ENCODE results near the gene RELT.
"Not testable (repeated sequence)": the region's sequence is repeated elsewhere in the genome, so short reads cannot be mapped to it uniquely, and the experiment has no call there.

Gene RELT

DNA sequence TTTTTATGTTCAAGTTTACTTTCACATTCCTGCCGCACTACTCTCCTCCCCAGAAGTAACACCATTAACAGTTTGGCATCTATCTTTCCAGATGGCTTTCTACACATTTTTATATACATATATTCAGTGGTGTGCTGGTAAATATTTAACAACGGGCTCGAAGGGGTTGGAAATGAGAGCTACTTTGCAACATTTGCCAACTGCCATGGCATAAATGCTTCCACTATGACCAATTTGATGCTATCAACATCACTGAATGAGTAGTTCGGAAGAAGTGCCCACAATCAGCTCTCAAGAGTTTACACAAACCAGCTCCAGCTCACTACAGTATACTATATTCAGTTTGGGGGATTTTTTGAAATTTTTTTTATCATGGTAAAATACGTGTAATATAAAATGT lies 55.2 kb downstream of the RELT start:
- Histone ChIP-seq H4K20me1 (ENCODE audit: low read depth, low read length) (no peaks in the 10 kb centered on the region), H3K79me2 (ENCODE audit: insufficient read depth, low read length) (no peaks in the 10 kb centered on the region), H3K9me3 (ENCODE audit: insufficient read depth, low read length) (no peaks in the 10 kb centered on the region), H3K9ac (ENCODE audit: low read length) (no peak overlapping the region), H3F3A (ENCODE audit: insufficient read depth) (no peaks in the 10 kb centered on the region), H3K36me3 (ENCODE audit: low read length) (no peaks in the 10 kb centered on the region), H3K27ac (ENCODE audit: low read depth, low read length) (no peak overlapping the region), H3K9me2 (replicated peaks; ENCODE audit: insufficient read depth, low read length) (no peaks in the 10 kb centered on the region), H2AFZ (ENCODE audit: low read depth, low read length, severe bottlenecking) (no peak overlapping the region), H3K27me3 (ENCODE audit: low read length) (no peaks in the 10 kb centered on the region), H3K4me2 (ENCODE audit: low read depth, low read length, poor library complexity, severe bottlenecking) (no peak overlapping the region), H3K4me3 (ENCODE audit: insufficient read depth, low read length, poor library complexity, severe bottlenecking) (no peak overlapping the region)
- TF ChIP-seq, protein P1, sequence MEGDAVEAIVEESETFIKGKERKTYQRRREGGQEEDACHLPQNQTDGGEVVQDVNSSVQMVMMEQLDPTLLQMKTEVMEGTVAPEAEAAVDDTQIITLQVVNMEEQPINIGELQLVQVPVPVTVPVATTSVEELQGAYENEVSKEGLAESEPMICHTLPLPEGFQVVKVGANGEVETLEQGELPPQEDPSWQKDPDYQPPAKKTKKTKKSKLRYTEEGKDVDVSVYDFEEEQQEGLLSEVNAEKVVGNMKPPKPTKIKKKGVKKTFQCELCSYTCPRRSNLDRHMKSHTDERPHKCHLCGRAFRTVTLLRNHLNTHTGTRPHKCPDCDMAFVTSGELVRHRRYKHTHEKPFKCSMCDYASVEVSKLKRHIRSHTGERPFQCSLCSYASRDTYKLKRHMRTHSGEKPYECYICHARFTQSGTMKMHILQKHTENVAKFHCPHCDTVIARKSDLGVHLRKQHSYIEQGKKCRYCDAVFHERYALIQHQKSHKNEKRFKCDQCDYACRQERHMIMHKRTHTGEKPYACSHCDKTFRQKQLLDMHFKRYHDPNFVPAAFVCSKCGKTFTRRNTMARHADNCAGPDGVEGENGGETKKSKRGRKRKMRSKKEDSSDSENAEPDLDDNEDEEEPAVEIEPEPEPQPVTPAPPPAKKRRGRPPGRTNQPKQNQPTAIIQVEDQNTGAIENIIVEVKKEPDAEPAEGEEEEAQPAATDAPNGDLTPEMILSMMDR (IDR thresholded peaks at IDR 0.05; ENCODE audit: insufficient read depth, low read length, poor library complexity, severe bottlenecking): no peak
- no peak for TF ChIP-seq EZH2phosphoT487 (conservative IDR thresholded peaks at IDR 0.05; ENCODE audit: low read length)

DNA sequence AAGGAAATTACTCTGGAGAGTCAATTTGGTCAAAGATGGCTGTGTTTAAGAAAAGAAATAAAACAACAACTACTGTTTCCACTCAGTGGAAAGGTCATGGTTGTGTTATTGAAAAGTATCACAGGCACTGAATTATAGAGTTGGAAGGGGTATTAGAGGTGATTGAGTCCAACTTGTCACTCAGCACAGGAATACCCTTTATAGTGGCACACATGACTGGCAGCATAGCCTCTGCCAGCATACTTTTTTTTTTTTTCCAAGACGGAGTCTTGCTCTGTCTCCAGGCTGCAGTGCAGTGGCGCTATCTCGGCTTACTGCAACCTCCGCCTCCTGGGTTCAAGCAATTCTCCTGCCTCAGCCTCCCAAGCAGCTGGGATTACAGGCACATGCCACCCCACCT lies 60.7 kb downstream of the RELT start:
- not testable (repeated sequence) for H4K20me1 ChIP-seq (ENCODE audit: low read depth, low read length); H3K4me2 ChIP-seq (ENCODE audit: low read depth, low read length, poor library complexity, severe bottlenecking); H3K27me3 ChIP-seq (ENCODE audit: low read length); H3K9me3 ChIP-seq (ENCODE audit: insufficient read depth, low read length); H3K9me2 ChIP-seq (replicated peaks; ENCODE audit: insufficient read depth, low read length); H3F3A ChIP-seq (ENCODE audit: insufficient read depth); H2AFZ ChIP-seq (ENCODE audit: low read depth, low read length, severe bottlenecking); H3K36me3 ChIP-seq (ENCODE audit: low read length); H3K4me3 ChIP-seq (ENCODE audit: insufficient read depth, low read length, poor library complexity, severe bottlenecking); H3K9ac ChIP-seq (ENCODE audit: low read length); H3K79me2 ChIP-seq (ENCODE audit: insufficient read depth, low read length); H3K27ac ChIP-seq (ENCODE audit: low read depth, low read length)

DNA sequence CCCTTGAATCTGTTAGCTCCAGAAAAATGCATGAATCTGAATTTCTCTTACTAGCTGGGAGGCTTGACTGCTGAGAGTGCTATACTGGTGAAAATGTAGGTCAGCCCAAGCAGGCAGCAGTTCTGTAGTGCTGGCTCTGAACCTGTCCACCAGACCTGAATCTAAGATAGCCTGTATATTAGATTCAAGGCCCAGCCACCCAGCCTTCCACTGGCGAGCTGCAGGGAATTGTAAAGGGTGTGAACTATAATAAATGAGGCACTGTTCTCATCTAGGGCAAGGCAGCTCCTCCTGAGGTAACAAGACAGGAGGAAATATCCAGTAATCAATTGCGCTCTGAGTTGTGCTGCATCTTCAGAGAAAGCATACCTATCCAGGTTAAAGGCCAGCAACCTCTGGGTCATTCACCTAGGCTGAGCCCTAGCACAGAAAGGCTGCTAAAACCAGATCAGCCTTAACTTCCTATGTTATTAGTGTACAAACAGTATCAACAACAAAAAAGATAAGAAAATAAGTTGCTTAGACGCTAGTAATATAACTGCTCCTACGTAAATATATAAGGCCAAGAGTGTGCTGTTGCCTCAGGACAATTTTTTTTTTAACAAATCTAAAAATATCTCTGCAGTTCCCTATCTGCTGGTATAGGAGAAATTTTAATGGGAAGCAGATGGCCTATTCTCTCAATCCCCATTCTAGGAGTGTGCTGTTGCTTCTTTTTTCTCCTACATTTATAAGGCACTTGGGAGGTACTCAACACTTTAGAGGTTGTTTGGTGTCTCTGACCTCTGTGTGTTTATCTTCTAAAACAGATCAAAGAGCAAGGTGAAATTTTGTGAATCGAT lies 63.0 kb downstream of the RELT start:
- Histone ChIP-seq H3F3A (ENCODE audit: insufficient read depth) (no peaks in the 10 kb centered on the region), H3K4me3 (ENCODE audit: insufficient read depth, low read length, poor library complexity, severe bottlenecking) (no peak overlapping the region), H3K9me2 (replicated peaks; ENCODE audit: insufficient read depth, low read length) (no peaks in the 10 kb centered on the region), H3K27me3 (ENCODE audit: low read length) (no peaks in the 10 kb centered on the region), H3K79me2 (ENCODE audit: insufficient read depth, low read length) (no peaks in the 10 kb centered on the region), H3K36me3 (ENCODE audit: low read length) (no peaks in the 10 kb centered on the region), H4K20me1 (ENCODE audit: low read depth, low read length) (no peaks in the 10 kb centered on the region), H3K27ac (ENCODE audit: low read depth, low read length) (no peak overlapping the region), H3K9me3 (ENCODE audit: insufficient read depth, low read length) (no peaks in the 10 kb centered on the region), H3K4me2 (ENCODE audit: low read depth, low read length, poor library complexity, severe bottlenecking) (no peak overlapping the region), H2AFZ (ENCODE audit: low read depth, low read length, severe bottlenecking) (no peak overlapping the region), H3K9ac (ENCODE audit: low read length) (no peak overlapping the region)
- TF ChIP-seq EZH2phosphoT487 (conservative IDR thresholded peaks at IDR 0.05; ENCODE audit: low read length): no peak
- TF ChIP-seq, protein P1 (IDR thresholded peaks at IDR 0.05; ENCODE audit: insufficient read depth, low read length, poor library complexity, severe bottlenecking): no peak

DNA sequence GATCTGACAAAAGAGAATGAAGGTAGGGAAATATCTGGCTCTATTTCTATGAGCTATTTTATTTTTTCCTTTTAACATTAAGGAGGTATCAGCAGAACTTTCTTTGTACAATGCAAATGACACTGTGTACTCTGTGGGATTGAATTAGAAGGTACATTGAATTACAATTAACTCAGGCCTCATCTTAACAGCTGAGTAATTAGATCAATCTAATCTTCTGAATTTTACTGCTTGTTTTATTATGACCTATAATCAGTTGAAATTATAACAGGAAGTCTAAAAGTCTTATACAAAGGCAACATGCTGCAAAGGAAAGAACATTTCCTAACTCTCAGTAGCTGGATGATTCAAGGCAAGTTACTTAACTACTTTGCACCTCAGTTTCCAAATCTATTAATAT lies 69.8 kb downstream of the RELT start:
- Histone ChIP-seq H2AFZ (ENCODE audit: low read depth, low read length, severe bottlenecking) (no peak overlapping the region), H3K9me3 (ENCODE audit: insufficient read depth, low read length) (no peaks in the 10 kb centered on the region), H3K27ac (ENCODE audit: low read depth, low read length) (no peak overlapping the region), H3K4me3 (ENCODE audit: insufficient read depth, low read length, poor library complexity, severe bottlenecking) (no peak overlapping the region), H3K27me3 (ENCODE audit: low read length) (no peaks in the 10 kb centered on the region), H3F3A (ENCODE audit: insufficient read depth) (no peaks in the 10 kb centered on the region), H3K79me2 (ENCODE audit: insufficient read depth, low read length) (no peaks in the 10 kb centered on the region), H3K9me2 (replicated peaks; ENCODE audit: insufficient read depth, low read length) (no peaks in the 10 kb centered on the region), H3K9ac (ENCODE audit: low read length) (no peak overlapping the region), H4K20me1 (ENCODE audit: low read depth, low read length) (no peaks in the 10 kb centered on the region), H3K36me3 (ENCODE audit: low read length) (no peaks in the 10 kb centered on the region), H3K4me2 (ENCODE audit: low read depth, low read length, poor library complexity, severe bottlenecking) (no peak overlapping the region)
- no peak for TF ChIP-seq EZH2phosphoT487 (conservative IDR thresholded peaks at IDR 0.05; ENCODE audit: low read length)
- TF ChIP-seq, protein P1 (IDR thresholded peaks at IDR 0.05; ENCODE audit: insufficient read depth, low read length, poor library complexity, severe bottlenecking): no peak
